Myocyte (in vitro differentiated cells): ENCODE results near the gene P2RX7. TPM values are rescaled to one million over a fixed set of nuclear protein-coding genes. Genes with fewer than 3 reads are reported as not detected.
"Not testable (repeated sequence)": the region's sequence is repeated elsewhere in the genome, so short reads cannot be mapped to it uniquely, and the experiment has no call there.

Experiments used
- DNase-seq: peaks from one replicate; pipeline ENCODE4 v3.0.0-alpha.2; 2012; ENCODE audit warnings: low read depth
- total RNA-seq: library from RNA; depleted of rRNA; stranded (reverse); fragments of >200 nt; gene quantifications from 2 replicates; pipeline ENCODE4 v1.2.3, GENCODE V29; 2014

Gene P2RX7
- total RNA-seq, 1 donor from 2014 or later, result 0.11 TPM

- DNase-seq, result no peak
Measured at GRCh38 chr12:121202407-121203355, 70.0 kb downstream of the P2RX7 start.

GRCh38 chr12:121203482-121203881 is 70.8 kb downstream of the P2RX7 start:
- no peak for DNase-seq

GRCh38 chr12:121205491-121205890 is 72.8 kb downstream of the P2RX7 start:
- DNase-seq, result no peak

- DNase-seq, result not testable (repeated sequence)
Measured at GRCh38 chr12:121208571-121208970, 75.9 kb downstream of the P2RX7 start.

GRCh38 chr12:121209221-121209620 is 76.5 kb downstream of the P2RX7 start:
- DNase-seq, result no peak

GRCh38 chr12:121209624-121210572 is 77.2 kb downstream of the P2RX7 start, which contains the start of gene P2RX4:
Gene P2RX4 (plus strand): TSS chr12:121210129. CDS start chr12:121210165, 36 bp downstream.
- peak; percentile 73 for DNase-seq

- DNase-seq, result no peak
Measured at GRCh38 chr12:121212875-121213274, 80.2 kb downstream of the P2RX7 start.

GRCh38 chr12:121214166-121214777 is 81.6 kb downstream of the P2RX7 start:
- DNase-seq, result peak; percentile 20

GRCh38 chr12:121214855-121215745 is 82.4 kb downstream of the P2RX7 start:
- DNase-seq, result peak; percentile 57

- DNase-seq, result no peak
Measured at GRCh38 chr12:121216102-121216501, 83.4 kb downstream of the P2RX7 start.

- DNase-seq, result no peak
Measured at GRCh38 chr12:121217063-121217462, 84.4 kb downstream of the P2RX7 start.

- DNase-seq, result no peak
Measured at GRCh38 chr12:121217761-121218160, 85.1 kb downstream of the P2RX7 start.

GRCh38 chr12:121218588-121219352 is 86.1 kb downstream of the P2RX7 start:
- no peak for DNase-seq

GRCh38 chr12:121219353-121219986 is 86.8 kb downstream of the P2RX7 start:
- DNase-seq, result no peak

- DNase-seq, result no peak
Measured at GRCh38 chr12:121222847-121223246, 90.2 kb downstream of the P2RX7 start.

- DNase-seq, result no peak
Measured at GRCh38 chr12:121223292-121224285, 90.9 kb downstream of the P2RX7 start.

GRCh38 chr12:121224591-121224990 is 91.9 kb downstream of the P2RX7 start:
- no peak for DNase-seq

GRCh38 chr12:121226399-121226798 is 93.7 kb downstream of the P2RX7 start:
- no peak for DNase-seq
